ENCODE measurements around the gene PDGFRB.

PDGFRB gene

GRCh38 chr5:150155258-150156026, at the start of gene PDGFRB:
TSS of gene PDGFRB (minus strand) at chr5:150155845. CDS start at chr5:150137047, 18,798 bp downstream.
- no peak for DNase-seq (ENCODE audit: low spot score)

- DNase-seq (ENCODE audit: low spot score) = no peak
These were observed 48.9 kb upstream of the PDGFRB start for GRCh38 chr5:150204590-150204960.

GRCh38 chr5:150203832-150204589, 48.4 kb upstream of the PDGFRB start:
- no peak for DNase-seq (ENCODE audit: low spot score)

GRCh38 chr5:150202501-150202900, 46.9 kb upstream of the PDGFRB start:
- DNase-seq (ENCODE audit: low spot score) = no peak

GRCh38 chr5:150197476-150197875, 41.8 kb upstream of the PDGFRB start:
- no peak for DNase-seq (ENCODE audit: low spot score)

DNA sequence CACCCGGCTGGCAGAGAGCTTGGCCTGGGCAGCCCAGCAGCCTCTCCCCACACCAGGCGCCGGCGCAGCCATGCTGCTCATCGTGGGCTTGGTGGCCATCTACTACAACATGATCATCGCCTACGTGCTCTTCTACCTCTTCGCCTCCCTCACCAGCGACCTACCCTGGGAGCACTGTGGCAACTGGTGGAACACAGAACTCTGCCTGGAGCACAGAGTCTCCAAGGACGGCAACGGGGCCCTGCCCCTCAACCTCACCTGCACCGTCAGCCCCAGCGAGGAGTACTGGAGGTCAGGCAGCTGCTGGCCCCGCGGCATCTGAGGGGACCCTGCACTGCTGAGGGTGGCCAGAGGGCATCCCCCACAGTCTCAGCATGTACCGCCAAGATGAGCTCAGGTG, 41.3 kb upstream of the PDGFRB start:
- DNase-seq (ENCODE audit: low spot score) = no peak

DNA sequence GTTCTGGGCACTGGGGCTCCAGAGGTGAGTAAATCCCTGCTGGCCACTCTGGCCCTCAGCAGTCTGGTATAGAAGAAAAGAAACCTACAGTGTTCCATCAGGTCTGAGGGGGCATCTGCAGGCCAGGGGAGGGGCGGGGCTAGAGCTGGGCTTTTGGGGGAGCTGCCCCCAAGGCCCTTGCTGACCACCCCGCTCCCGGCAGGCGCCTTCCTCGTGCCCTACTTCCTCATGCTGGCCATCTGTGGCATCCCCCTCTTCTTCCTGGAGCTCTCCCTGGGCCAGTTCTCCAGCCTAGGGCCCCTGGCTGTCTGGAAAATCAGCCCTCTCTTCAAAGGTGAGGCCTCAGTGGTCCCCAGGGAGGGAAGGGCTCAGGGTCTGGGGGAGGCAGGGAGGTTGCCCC, 40.9 kb upstream of the PDGFRB start:
- DNase-seq (ENCODE audit: low spot score) = no peak

- no peak for DNase-seq (ENCODE audit: low spot score)
These were observed 40.3 kb upstream of the PDGFRB start for GRCh38 chr5:150195736-150196485.

DNA sequence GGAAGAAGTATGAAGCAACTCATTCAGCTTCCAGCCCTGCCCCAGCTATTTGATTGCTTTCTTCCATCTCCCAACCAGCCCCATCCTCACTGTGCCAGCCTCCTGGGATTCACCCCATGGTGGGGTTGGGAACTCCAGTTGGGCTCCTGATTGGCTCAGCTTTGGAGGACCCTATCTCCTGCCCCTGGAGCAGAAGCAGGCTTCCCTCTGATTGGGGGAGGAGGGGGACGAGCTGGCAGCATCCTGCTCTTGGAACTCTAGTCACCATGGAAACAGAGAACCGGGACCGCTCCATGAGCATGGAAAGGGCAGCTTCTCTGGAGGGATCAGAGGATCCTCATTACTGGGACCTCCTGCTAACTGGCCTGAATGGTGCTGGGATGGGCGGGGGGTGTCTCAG, 36.8 kb upstream of the PDGFRB start:
- no peak for DNase-seq (ENCODE audit: low spot score)

DNA sequence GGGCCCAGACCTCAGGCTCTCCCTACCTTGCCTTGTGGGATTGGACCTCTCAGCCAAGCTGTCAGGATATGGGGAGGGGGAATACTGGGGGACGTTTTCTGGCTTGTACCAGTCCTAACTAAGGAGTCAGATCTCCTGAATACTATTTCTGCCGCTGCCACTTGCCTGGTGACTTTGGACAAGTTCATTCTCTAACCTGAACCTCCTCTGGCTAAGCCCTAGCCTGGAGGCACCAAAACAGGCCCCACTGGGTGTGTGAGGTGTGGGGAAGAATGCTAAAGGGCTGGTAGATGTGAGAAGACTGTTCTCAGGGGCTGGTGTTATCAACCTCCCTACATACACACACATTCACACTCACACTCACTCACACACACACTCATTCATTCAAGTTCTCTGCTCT, 35.3 kb upstream of the PDGFRB start:
- no peak for DNase-seq (ENCODE audit: low spot score)

GRCh38 chr5:150190503-150190979, 34.9 kb upstream of the PDGFRB start:
- DNase-seq (ENCODE audit: low spot score) = no peak

DNA sequence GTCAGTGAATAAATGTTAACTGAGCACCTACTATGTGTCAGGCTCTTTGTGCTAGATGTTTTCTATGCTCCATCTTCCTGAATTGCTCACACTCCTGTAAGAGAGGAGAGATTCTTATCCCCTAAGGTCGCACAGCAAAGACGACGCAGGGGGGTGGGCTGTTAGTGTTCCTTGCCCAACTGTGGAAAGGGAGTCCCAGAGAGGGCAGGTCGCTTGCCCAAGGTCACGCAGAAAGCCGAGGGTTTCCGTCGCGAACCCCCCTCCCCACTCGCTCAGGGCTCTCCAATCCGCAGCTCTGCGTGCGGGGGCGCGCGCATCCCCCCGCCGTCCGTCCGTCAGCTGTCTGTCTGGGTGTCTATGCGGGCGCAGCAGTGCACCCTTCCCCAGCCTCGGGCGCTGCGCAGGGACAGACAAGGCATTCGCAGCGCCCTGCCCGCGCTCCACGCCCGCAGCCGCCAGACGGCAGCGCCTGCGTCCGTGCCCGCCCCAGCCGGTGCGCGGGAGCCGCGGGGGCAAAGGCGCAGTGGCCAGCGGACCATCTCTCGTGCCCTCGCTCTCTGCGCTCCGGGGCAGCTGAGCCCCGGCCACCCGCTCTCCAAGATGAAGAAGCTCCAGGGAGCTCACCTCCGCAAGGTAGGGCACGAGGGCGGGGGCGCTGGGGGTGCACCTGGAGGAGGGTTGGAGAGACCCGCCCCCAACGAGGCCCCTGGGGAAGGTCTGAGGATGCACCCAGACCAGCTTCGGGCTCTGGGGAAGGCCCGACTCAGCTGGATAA, 34.3 kb upstream of the PDGFRB start, which contains the start of gene SLC6A7:
SLC6A7 (plus strand) TSS at position 335 of the 775 bp plus-strand sequence; CDS start at position 601, 266 bp downstream.
- DNase-seq (ENCODE audit: low spot score) = no peak

- DNase-seq (ENCODE audit: low spot score) = no peak
These were observed 33.7 kb upstream of the PDGFRB start for GRCh38 chr5:150189326-150189725.

DNA sequence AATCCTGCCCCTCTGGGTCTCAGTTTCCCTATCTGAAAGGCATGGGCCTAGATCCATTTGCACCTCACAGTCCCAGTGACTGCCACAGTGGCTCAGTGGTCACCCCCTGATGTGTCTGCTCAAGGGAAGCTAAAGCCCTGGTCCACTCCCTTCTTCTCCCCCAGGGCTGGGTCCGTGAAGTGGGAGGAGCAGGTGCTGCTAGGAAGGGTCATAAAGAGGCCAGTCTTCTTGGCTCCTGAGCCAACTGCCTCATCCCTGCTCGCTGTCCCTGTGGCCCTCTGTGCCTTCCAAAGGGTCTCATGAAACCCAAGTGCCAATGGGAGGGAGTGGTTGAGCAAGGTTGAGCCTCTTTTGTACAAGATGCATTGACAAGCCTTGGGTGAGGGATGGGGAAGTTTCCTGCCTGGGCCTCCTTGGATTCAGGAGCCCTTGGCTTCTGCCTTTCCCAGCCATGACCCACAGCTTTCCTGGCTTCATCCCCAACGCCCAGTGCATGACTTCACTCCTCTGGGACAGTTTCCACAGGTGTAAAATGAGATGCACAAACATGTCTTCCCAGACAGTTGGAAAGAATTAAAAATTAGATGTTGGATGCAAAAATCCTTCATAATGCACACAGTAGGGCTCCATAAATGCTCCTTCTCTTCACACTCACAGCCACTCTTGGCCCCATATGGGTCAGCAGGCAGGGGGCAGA, 32.6 kb upstream of the PDGFRB start:
- DNase-seq (ENCODE audit: low spot score) = no peak

- DNase-seq (ENCODE audit: low spot score) = no peak
These were observed 31.3 kb upstream of the PDGFRB start for GRCh38 chr5:150186897-150187296.

- no peak for DNase-seq (ENCODE audit: low spot score)
These were observed 30.5 kb upstream of the PDGFRB start for GRCh38 chr5:150186137-150186536.

DNA sequence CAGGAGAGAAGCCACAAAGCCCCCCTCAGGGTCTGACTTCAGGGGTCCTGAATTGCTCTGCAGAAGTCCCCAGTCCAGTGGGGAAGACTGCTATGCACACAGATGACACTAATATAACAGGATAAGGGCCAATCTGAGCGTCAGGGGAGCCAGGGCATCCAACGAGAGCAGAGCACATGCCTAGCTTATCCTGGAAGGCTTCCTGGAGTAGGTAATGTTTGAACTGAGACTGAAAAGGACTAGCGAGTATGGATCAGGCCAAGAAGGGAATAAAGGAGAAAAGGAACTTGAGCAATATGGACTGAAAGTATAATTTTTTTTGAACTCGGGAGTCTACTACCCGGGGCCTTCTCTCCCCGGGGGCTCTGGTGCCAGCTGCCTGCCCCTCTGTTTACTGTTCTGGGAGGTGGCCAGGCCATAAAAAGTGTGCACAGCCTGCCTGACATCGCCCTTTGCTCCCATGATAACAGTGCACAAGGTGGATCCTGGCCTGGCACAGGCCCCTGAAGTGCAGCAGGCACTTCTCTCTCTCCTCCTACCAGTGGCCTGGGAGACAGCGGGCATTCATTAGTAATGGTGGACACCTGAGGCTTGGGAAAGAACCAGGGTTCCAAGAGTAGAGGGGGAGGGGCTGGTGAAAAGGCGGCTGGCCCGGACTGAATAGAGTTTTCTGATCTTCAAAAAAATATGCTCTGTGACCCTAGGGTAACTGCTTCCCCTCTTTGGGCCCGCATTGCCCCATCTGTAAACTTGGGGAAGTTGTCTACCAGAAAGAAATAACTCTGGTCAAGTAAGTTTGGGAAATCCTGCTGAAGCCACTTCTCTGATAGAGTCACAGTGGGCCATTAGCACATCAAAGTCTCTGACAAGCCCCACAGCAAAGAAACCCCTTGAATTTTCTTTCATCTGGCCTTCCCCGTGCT, 29.6 kb upstream of the PDGFRB start:
- no peak for DNase-seq (ENCODE audit: low spot score)

GRCh38 chr5:150184006-150184405, 28.4 kb upstream of the PDGFRB start:
- DNase-seq (ENCODE audit: low spot score) = no peak

GRCh38 chr5:150183436-150183835, 27.8 kb upstream of the PDGFRB start:
- no peak for DNase-seq (ENCODE audit: low spot score)

GRCh38 chr5:150182774-150183173, 27.1 kb upstream of the PDGFRB start:
- no peak for DNase-seq (ENCODE audit: low spot score)

Data from hematopoietic multipotent progenitor cell treated with erythropoietin and hydrocortisone succinate and interleukin-3 and kit ligand, for 15 days (in vitro differentiated cells).